ENCODE data around the gene REV3L.

Gene REV3L

GRCh38 chr6:111462770-111463391, 20.1 kb downstream of the REV3L start:
- no peak for DNase-seq

- no peak for DNase-seq
Measured at GRCh38 chr6:111461860-111462259, 21.2 kb downstream of the REV3L start.

- DNase-seq: no peak
Measured at GRCh38 chr6:111458670-111459232, 24.3 kb downstream of the REV3L start.

- DNase-seq: no peak
Measured at GRCh38 chr6:111456208-111456607, 26.8 kb downstream of the REV3L start.

GRCh38 chr6:111450636-111451035, 32.4 kb downstream of the REV3L start:
- no peak for DNase-seq

GRCh38 chr6:111450087-111450486, 32.9 kb downstream of the REV3L start:
- DNase-seq: no peak

GRCh38 chr6:111449129-111449528, 33.9 kb downstream of the REV3L start:
- no peak for DNase-seq

GRCh38 chr6:111447051-111447450, 36.0 kb downstream of the REV3L start:
- no peak for DNase-seq

GRCh38 chr6:111445861-111446267, 37.2 kb downstream of the REV3L start:
- no peak for DNase-seq

GRCh38 chr6:111444794-111445193, 38.2 kb downstream of the REV3L start:
- DNase-seq: no peak

- DNase-seq: no peak
Measured at GRCh38 chr6:111441678-111442243, 41.3 kb downstream of the REV3L start.

- DNase-seq: no peak
Measured at GRCh38 chr6:111439171-111439570, 43.8 kb downstream of the REV3L start.

GRCh38 chr6:111437573-111437972, 45.4 kb downstream of the REV3L start:
- DNase-seq: no peak

- no peak for DNase-seq
Measured at GRCh38 chr6:111432511-111432910, 50.5 kb downstream of the REV3L start.

GRCh38 chr6:111430605-111431376, 52.2 kb downstream of the REV3L start:
- no peak for DNase-seq

GRCh38 chr6:111429571-111429970, 53.4 kb downstream of the REV3L start:
- no peak for DNase-seq

GRCh38 chr6:111428811-111429210, 54.2 kb downstream of the REV3L start:
- no peak for DNase-seq

GRCh38 chr6:111427341-111428116, 55.5 kb downstream of the REV3L start:
- DNase-seq: no peak

- no peak for DNase-seq
Measured at GRCh38 chr6:111423960-111424846, 58.8 kb downstream of the REV3L start.

- no peak for DNase-seq
Measured at GRCh38 chr6:111423055-111423633, 59.9 kb downstream of the REV3L start.

- DNase-seq: no peak
Measured at GRCh38 chr6:111418971-111419693, 63.9 kb downstream of the REV3L start.
